Cerebellar cortex (tissue), 1 donor: ENCODE results near the gene ANKRD40.
A peak's percentile ranks its signal among the peaks of the same experiment; 100 is the strongest.

Source experiments
- DNase-seq: peaks from one replicate; pipeline ENCODE4 v3.0.0-alpha.2; 2015; ENCODE audit warnings: low spot score

ANKRD40 gene

GRCh38 chr17:50668838-50669581, 38.7 kb downstream of the ANKRD40 start:
- no peak for DNase-seq

- no peak for DNase-seq
Measured at GRCh38 chr17:50668025-50668837, 39.5 kb downstream of the ANKRD40 start.

GRCh38 chr17:50667259-50668024, 40.3 kb downstream of the ANKRD40 start:
- DNase-seq, result no peak

GRCh38 chr17:50666316-50666715, 41.4 kb downstream of the ANKRD40 start:
- DNase-seq, result no peak

- no peak for DNase-seq
Measured at GRCh38 chr17:50665838-50666237, 41.9 kb downstream of the ANKRD40 start.

- no peak for DNase-seq
Measured at GRCh38 chr17:50664788-50665458, 42.8 kb downstream of the ANKRD40 start.

GRCh38 chr17:50663812-50664374, 43.8 kb downstream of the ANKRD40 start:
- DNase-seq, result no peak

- DNase-seq, result no peak
Measured at GRCh38 chr17:50662632-50663225, 45.0 kb downstream of the ANKRD40 start.

GRCh38 chr17:50661795-50662391, 45.8 kb downstream of the ANKRD40 start:
- peak; percentile 54 for DNase-seq

GRCh38 chr17:50661348-50661747, 46.4 kb downstream of the ANKRD40 start:
- DNase-seq, result no peak

- DNase-seq, result no peak
Measured at GRCh38 chr17:50660887-50661345, 46.8 kb downstream of the ANKRD40 start.

GRCh38 chr17:50660042-50660886, 47.5 kb downstream of the ANKRD40 start:
- no peak for DNase-seq

GRCh38 chr17:50659179-50659578, 48.5 kb downstream of the ANKRD40 start:
- no peak for DNase-seq

GRCh38 chr17:50658616-50659015, 49.1 kb downstream of the ANKRD40 start:
- no peak for DNase-seq

- DNase-seq, result no peak
Measured at GRCh38 chr17:50657627-50658026, 50.1 kb downstream of the ANKRD40 start.

GRCh38 chr17:50657054-50657453, 50.7 kb downstream of the ANKRD40 start:
- no peak for DNase-seq

- DNase-seq, result no peak
Measured at GRCh38 chr17:50656509-50656908, 51.2 kb downstream of the ANKRD40 start.

GRCh38 chr17:50653738-50654137, 54.0 kb downstream of the ANKRD40 start:
- no peak for DNase-seq

- no peak for DNase-seq
Measured at GRCh38 chr17:50651661-50652060, 56.1 kb downstream of the ANKRD40 start.
